NCI-H146 treated with DMSO at 0.1 percent for 48 hours (cell line): ENCODE data around the gene SUPT20H.
"Not testable (repeated sequence)": the region's sequence is repeated elsewhere in the genome, so short reads cannot be mapped to it uniquely, and the experiment has no call there.

ENCODE experiments used
- DNase-seq: peaks from one replicate; lab custom pipeline; 2025; ENCODE audit not compliant: unreplicated experiment; lab: John Stamatoyannopoulos, UW

Gene SUPT20H

GRCh38 chr13:37070145-37070695 lies 10.7 kb upstream of the SUPT20H start:
- no peak for DNase-seq

GRCh38 chr13:37069597-37070103 lies 10.2 kb upstream of the SUPT20H start:
- no peak for DNase-seq

- no peak for DNase-seq
Observed at GRCh38 chr13:37068962-37069361, 9.5 kb upstream of the SUPT20H start.

GRCh38 chr13:37067874-37068273 lies 8.4 kb upstream of the SUPT20H start:
- no peak for DNase-seq

GRCh38 chr13:37065890-37066526 lies 6.5 kb upstream of the SUPT20H start:
- DNase-seq: no peak

- no peak for DNase-seq
Observed at GRCh38 chr13:37059848-37060192, 332 bp upstream of the SUPT20H start.

GRCh38 chr13:37056228-37056627 lies 3.3 kb downstream of the SUPT20H start:
- not testable (repeated sequence) for DNase-seq

- not testable (repeated sequence) for DNase-seq
Observed at GRCh38 chr13:37053111-37053510, 6.4 kb downstream of the SUPT20H start.

GRCh38 chr13:37049810-37050209 lies 9.7 kb downstream of the SUPT20H start:
- no peak for DNase-seq

GRCh38 chr13:37047846-37048245 lies 11.6 kb downstream of the SUPT20H start:
- no peak for DNase-seq

GRCh38 chr13:37047032-37047431 lies 12.5 kb downstream of the SUPT20H start:
- no peak for DNase-seq

- no peak for DNase-seq
Observed at GRCh38 chr13:37046062-37046461, 13.4 kb downstream of the SUPT20H start.

GRCh38 chr13:37040789-37041188 lies 18.7 kb downstream of the SUPT20H start:
- no peak for DNase-seq

- DNase-seq: no peak
Observed at GRCh38 chr13:37039896-37040295, 19.6 kb downstream of the SUPT20H start.

- no peak for DNase-seq
Observed at GRCh38 chr13:37037241-37037640, 22.2 kb downstream of the SUPT20H start.

GRCh38 chr13:37029617-37030016 lies 29.9 kb downstream of the SUPT20H start:
- no peak for DNase-seq

GRCh38 chr13:37027639-37028038 lies 31.8 kb downstream of the SUPT20H start:
- DNase-seq: no peak

- no peak for DNase-seq
Observed at GRCh38 chr13:37026771-37027170, 32.7 kb downstream of the SUPT20H start.

GRCh38 chr13:37023871-37024270 lies 35.6 kb downstream of the SUPT20H start:
- DNase-seq: no peak

- no peak for DNase-seq
Observed at GRCh38 chr13:37014609-37015008, 44.9 kb downstream of the SUPT20H start.

GRCh38 chr13:37011788-37012187 lies 47.7 kb downstream of the SUPT20H start:
- DNase-seq: no peak

GRCh38 chr13:37011002-37011401 lies 48.5 kb downstream of the SUPT20H start:
- no peak for DNase-seq

- no peak for DNase-seq
Observed at GRCh38 chr13:37010424-37010823, 49.1 kb downstream of the SUPT20H start.
